Uterus (tissue), 2 donors: ENCODE results near the gene TWSG1.

ENCODE experiments used
- CTCF ChIP-seq, 4 experiments: fragments of 200-600 bp in 2 of 4; fragments of 450-650 bp in 2 of 4; sonication (generic) in 2 of 4; IDR thresholded peaks; one replicate each; pipeline ENCODE4 v1.5.1; 2016 to 2019; ENCODE audit warnings: antibody characterized with exemption in 4 of 4, mild to moderate bottlenecking in 2 of 4, moderate library complexity in 1 of 4
- POLR2A ChIP-seq, 2 donors: fragments of 450-650 bp; IDR thresholded peaks; one replicate each; pipeline ENCODE4 v1.6.1; 2016; ENCODE audit warnings: antibody characterized with exemption in 2 of 2, mild to moderate bottlenecking in 1 of 2, moderate library complexity in 1 of 2

GRCh38 chr18:9340472-9340871, 5.9 kb downstream of the TWSG1 start:
- no peak for TF ChIP-seq POLR2A (IDR thresholded peaks at IDR 0.05)
- no peak for TF ChIP-seq CTCF (IDR thresholded peaks at IDR 0.05)
